HL-60/S4 treated with phorbol 12-myristate 13-acetate at 8.2 ng/mL for 4 days and 3 days (cell line): ENCODE data around the gene RALB.
"Not testable (repeated sequence)": the region's sequence is repeated elsewhere in the genome, so short reads cannot be mapped to it uniquely, and the experiment has no call there.

Experiments used
- in situ Hi-C: fragments of 300-500 bp; cut with MboI; formaldehyde crosslinking; loops from 2 replicates; pipeline ENCODE4 v1.15.0; 2022; ENCODE audit warnings: low sequenced_read_pairs

RALB gene

GRCh38 chr2:120224735-120225548, 27.7 kb upstream of the RALB start:
- in situ Hi-C loops: no loop called here

GRCh38 chr2:120225549-120226065, 27.0 kb upstream of the RALB start:
- in situ Hi-C loops: no loop called here

- in situ Hi-C loops: no loop called here
Measured at GRCh38 chr2:120226316-120226715, 26.3 kb upstream of the RALB start.

DNA sequence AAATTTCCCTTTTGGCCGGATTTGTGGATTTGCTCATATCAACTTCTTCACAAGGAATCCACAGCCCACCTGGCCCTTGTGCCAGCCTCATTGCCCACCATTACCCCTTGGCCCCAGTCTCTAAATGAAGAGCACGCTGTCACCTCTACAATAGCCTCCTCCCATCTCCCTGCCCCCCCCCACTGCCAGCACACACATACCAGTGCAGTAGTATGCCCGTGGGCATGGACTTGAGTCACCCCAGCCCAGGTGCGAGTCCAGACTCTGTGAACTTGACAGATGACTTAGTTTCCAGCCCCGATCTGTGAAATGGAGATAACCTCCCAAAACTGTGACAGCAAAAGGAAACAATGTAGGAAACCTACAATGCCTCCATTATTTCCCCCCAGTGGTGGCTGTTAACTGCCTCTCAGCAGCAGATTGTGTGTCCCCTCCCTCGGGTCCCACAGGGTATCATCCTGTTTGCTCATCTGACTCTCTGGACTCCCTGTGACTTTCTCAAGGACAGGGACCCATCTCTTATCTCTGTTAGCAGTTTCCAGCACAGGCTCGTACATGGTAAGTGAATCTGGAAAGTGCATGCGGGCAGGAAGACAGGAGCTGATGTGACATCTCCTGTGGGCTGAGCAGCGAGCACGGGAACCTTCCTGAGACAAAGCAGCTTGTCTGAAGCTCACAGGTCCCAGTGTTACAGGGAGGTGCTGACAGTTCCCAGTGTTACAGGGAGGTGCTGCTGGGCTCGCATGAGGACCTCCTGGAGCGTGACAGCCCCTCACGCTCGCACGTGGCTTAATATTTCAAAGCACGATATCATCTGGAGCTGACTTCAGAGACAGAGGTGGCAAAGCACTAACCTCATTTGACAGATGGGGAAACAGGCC, 25.3 kb upstream of the RALB start:
- in situ Hi-C loops: no loop called here

GRCh38 chr2:120228503-120228902, 24.1 kb upstream of the RALB start:
- in situ Hi-C loops: no loop called here

- in situ Hi-C loops: no loop called here
Measured at GRCh38 chr2:120229341-120229740, 23.3 kb upstream of the RALB start.

DNA sequence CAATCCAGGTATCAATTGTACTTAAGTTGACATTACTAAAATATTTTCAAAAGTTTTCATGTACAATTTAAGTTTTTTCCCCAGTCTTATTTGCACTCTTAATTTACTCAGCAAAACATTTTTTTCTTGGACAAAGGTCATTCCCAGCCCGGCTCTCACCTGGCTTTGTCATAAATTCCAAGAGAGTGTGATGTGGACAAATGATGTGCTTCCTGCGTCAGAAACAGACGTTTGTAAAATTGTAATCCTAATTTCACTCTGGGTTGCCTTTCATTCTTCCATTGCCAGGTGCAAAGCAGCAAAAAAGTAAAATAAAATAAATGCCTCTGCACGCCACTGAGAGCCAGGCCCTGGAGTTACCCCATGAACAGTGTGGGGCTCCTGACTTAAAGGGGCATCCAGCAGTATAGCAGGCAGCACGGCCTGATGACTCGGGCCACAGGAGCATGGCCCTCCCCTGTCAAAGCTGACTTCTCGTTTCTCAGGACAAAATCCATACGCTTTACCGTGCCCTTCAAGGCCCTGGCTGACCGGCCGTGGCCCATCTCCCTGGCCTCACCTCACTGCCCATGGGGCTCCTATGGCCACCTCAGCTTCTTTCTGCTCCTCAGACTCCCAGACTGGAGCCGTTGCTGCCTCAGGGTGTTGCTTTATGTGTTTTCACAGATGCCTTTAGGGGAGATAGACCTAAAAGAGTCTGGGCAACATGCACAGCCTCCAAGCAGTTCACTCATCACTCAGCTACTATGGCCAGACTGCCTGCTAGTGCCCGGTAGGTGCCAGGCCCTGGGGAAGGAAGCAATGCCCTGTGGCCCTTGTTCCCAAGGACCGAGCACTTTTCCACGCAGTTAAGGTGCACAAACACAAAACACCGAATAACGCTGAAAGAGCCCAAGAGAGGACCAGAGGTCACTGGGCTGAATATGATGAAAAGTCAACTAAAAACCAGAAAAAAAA, 21.9 kb upstream of the RALB start:
- in situ Hi-C loops: no loop called here

DNA sequence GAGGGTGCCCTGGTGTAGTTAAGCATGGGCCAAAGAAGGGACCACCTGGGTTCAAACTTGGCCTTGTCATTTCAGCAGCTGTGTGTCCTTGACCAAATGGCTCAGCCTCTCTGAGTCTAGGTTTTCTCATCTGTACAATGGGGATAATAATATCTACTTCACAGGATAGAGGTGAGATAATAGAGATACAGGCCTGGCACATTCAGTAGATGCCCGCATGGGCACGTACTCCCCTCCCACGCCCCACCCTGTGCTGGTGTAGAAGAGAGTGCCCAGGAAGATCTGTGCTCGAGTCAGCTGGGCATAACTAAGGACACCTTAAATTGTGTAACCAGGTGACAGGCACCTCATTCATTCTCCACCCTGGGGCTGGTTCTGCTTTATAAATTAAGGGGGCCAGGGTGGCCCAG, 21.1 kb upstream of the RALB start:
- in situ Hi-C loops: no loop called here

- in situ Hi-C loops: no loop called here
Measured at GRCh38 chr2:120231974-120232635, 20.5 kb upstream of the RALB start.

- in situ Hi-C loops: no loop called here
Measured at GRCh38 chr2:120233292-120233691, 19.4 kb upstream of the RALB start.

- in situ Hi-C loops: not testable (repeated sequence)
Measured at GRCh38 chr2:120235158-120235557, 17.5 kb upstream of the RALB start.

- in situ Hi-C loops: no loop called here
Measured at GRCh38 chr2:120235681-120236080, 17.0 kb upstream of the RALB start.

DNA sequence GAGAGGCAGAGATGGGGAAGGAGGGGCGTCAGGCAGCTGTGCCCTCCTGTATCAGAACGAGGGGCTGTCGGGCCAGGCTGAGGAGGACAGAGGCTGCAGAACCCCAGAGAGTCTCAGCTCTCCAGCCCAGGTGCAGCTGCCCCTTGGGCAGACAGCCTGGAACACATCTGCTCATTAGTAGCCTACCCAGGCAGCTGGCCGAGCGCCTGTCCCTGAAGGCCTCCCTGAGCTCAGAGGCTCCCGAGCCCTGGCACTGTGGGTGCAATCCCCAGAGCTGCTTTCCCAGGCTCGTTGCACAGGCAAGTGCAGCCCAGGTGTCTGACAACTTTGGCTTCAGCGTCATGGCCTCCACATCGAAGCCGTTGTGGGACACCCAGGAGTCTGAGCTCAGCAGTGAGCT, 16.3 kb upstream of the RALB start:
- in situ Hi-C loops: no loop called here

DNA sequence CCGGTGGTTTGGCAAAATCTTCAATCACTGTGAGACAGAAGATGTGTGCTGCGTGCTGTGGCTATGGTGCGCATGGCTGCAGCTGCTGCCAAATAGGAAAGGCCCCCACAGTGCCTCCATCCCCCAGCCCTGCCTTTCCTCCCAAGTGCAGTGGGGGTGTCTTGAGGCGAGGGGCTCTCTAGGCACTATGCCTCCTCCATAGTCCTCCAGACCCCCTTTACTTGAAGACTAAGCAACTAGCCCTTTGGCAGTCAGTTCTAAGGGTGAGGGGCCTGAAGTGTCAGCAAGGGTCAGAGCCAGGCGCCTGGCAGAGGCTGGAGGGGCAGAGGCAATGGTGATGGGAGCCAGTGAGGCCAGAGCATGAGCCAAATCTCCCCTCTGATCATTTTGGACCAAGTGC, 15.9 kb upstream of the RALB start:
- in situ Hi-C loops: no loop called here

GRCh38 chr2:120237491-120237902, 15.2 kb upstream of the RALB start:
- in situ Hi-C loops: no loop called here

- in situ Hi-C loops: no loop called here
Measured at GRCh38 chr2:120238728-120239487, 13.7 kb upstream of the RALB start.

DNA sequence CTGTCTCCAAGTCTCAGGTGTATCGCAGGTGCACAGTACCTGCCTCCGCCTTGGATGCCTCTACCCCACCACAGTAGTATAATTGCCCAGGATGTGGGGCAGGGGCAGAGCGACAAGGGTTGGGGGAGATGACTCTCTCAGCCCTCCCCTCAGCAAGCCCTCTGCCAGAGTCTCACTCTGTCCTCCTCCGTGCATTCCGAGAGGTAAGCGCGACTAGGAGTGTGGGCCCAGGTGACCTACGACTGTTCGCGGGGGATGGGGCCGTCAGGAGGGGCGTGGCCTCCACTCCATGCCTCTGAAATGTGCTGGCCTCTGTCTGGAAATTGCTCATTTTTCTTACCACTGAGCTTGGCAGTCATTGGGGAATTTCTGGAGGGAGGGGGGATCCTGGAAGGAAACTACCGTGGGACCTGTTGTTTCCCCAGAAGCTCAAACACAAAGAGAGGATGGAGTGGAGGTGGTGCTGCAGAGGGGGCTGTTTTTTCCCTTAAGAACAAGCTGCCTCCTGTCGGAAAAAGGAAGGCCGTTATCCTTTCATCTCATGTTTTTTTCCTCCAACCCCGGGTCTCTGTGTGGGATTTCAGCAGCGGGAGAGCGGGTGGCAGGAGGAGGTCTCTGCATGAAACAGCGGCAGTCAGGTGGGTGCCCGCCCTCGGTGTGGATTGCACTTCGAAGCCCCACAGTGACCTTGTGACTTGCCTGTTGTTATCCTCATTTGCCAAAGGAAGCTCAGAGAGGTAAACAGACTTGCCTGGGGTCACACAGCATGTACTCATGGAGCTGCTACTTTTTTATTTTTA, 13.0 kb upstream of the RALB start:
- in situ Hi-C loops: no loop called here

GRCh38 chr2:120240901-120241429, 11.7 kb upstream of the RALB start:
- in situ Hi-C loops: no loop called here
